ENCODE measurements around the gene TPCN2. TPM values are rescaled to one million over a fixed set of nuclear protein-coding genes. Genes with fewer than 3 reads are reported as not detected.

Gene TPCN2
- total RNA-seq, 2 experiments from 2014 or later = 16.0 to 17.0 TPM

GRCh38 chr11:69003866-69004367 lies 44.8 kb upstream of the TPCN2 start:
- Mint-ChIP-seq H3K9me3 (no peaks in the 10 kb centered on the region), H3K36me3 (ENCODE audit: low read depth) (no peaks in the 10 kb centered on the region), H3K27me3 (peaks cover 2% of the 10 kb centered on the region), H3K4me1 (ENCODE audit: low read depth) (no peaks in the 10 kb centered on the region), H3K27ac (no peak overlapping the region), H3K4me3 (no peak overlapping the region)
- ChIA-PET CTCF (no interaction called here), POLR2A (no interaction called here)
- no peak for ATAC-seq
- DNase-seq = no peak
- TF ChIP-seq CTCF (IDR thresholded peaks at IDR 0.05) = no peak
- intact Hi-C loops (cut with micrococcal nuclease) = no loop called here

GRCh38 chr11:69004411-69005182 lies 44.1 kb upstream of the TPCN2 start:
- CTCF ChIA-PET = no interaction called here
- Mint-ChIP-seq H3K27ac (no peak overlapping the region), H3K27me3 (no peaks in the 10 kb centered on the region), H3K4me3 (no peak overlapping the region), H3K9me3 (no peaks in the 10 kb centered on the region), H3K4me1 (ENCODE audit: low read depth) (no peaks in the 10 kb centered on the region), H3K36me3 (ENCODE audit: low read depth) (no peaks in the 10 kb centered on the region)
- no peak for TF ChIP-seq CTCF (IDR thresholded peaks at IDR 0.05)
- intact Hi-C loops (cut with micrococcal nuclease) = no loop called here
- POLR2A ChIA-PET = no interaction called here
- no peak for DNase-seq
- ATAC-seq = no peak

GRCh38 chr11:69005183-69005630 lies 43.5 kb upstream of the TPCN2 start:
- no peak for TF ChIP-seq CTCF (IDR thresholded peaks at IDR 0.05)
- POLR2A ChIA-PET = no interaction called here
- H3K27ac Mint-ChIP-seq = no peak overlapping the region
- CTCF ChIA-PET = no interaction called here
- no peaks in the 10 kb centered on the region for H3K9me3 Mint-ChIP-seq
- ATAC-seq = no peak
- intact Hi-C loops (cut with micrococcal nuclease) = no loop called here
- no peak overlapping the region for H3K4me3 Mint-ChIP-seq
- no peak for DNase-seq
- H3K36me3 Mint-ChIP-seq (ENCODE audit: low read depth) = no peaks in the 10 kb centered on the region
- H3K27me3 Mint-ChIP-seq = peaks cover 5% of the 10 kb centered on the region
- H3K4me1 Mint-ChIP-seq (ENCODE audit: low read depth) = no peaks in the 10 kb centered on the region

GRCh38 chr11:69005631-69006368 lies 42.9 kb upstream of the TPCN2 start:
- Mint-ChIP-seq H3K4me1 (ENCODE audit: low read depth) (no peaks in the 10 kb centered on the region), H3K9me3 (no peaks in the 10 kb centered on the region), H3K36me3 (ENCODE audit: low read depth) (no peaks in the 10 kb centered on the region), H3K27ac (no peak overlapping the region), H3K27me3 (peaks cover 9% of the 10 kb centered on the region), H3K4me3 (no peak overlapping the region)
- ChIA-PET POLR2A (no interaction called here), CTCF (no interaction called here)
- no peak for TF ChIP-seq CTCF (IDR thresholded peaks at IDR 0.05)
- intact Hi-C loops (cut with micrococcal nuclease) = no loop called here
- DNase-seq (no peak), ATAC-seq (no peak)

- peaks cover 14% of the 10 kb centered on the region for H3K27me3 Mint-ChIP-seq
- no peak overlapping the region for H3K27ac Mint-ChIP-seq
- no peak overlapping the region for H3K4me3 Mint-ChIP-seq
- TF ChIP-seq CTCF (IDR thresholded peaks at IDR 0.05) = no peak
- no peak for ATAC-seq
- H3K9me3 Mint-ChIP-seq = no peaks in the 10 kb centered on the region
- H3K36me3 Mint-ChIP-seq (ENCODE audit: low read depth) = no peaks in the 10 kb centered on the region
- DNase-seq = no peak
- POLR2A ChIA-PET = no interaction called here
- CTCF ChIA-PET = no interaction called here
- intact Hi-C loops (cut with micrococcal nuclease) = no loop called here
- H3K4me1 Mint-ChIP-seq (ENCODE audit: low read depth) = no peaks in the 10 kb centered on the region
Measured at GRCh38 chr11:69006816-69007215, 41.9 kb upstream of the TPCN2 start.
